Activated naive CD4-positive, alpha-beta T cell treated with anti-CD3 and anti-CD28 coated beads, Interleukin-2, amount 10 ng/mL, durations not matched to agents 7 days and 5 days (primary cell): Measurements from ENCODE around the gene GAS2L3.

ENCODE experiments used
- CTCF ChIA-PET: fragments of 350-600 bp; sonication (Branson Sonifier 250); formaldehyde crosslinking; loops from one replicate; lab custom pipeline; 2021; ENCODE audit warnings: antibody characterized with exemption; lab: Charles Lee
- DNase-seq: peaks from one replicate; pipeline ENCODE4 v3.0.0-alpha.2; 2020
- H3K27ac Mint-ChIP-seq: one replicate; pipeline ENCODE4 v1.8.0; 2021; ENCODE audit warnings: mild to moderate bottlenecking, moderate library complexity, mixed read lengths
- H3K27me3 Mint-ChIP-seq: one replicate; pipeline ENCODE4 v1.8.0; 2021; ENCODE audit warnings: mild to moderate bottlenecking, mixed read lengths
- H3K36me3 Mint-ChIP-seq: one replicate; pipeline ENCODE4 v1.8.0; 2021; ENCODE audit warnings: mixed read lengths
- H3K4me1 Mint-ChIP-seq: one replicate; pipeline ENCODE4 v1.8.0; 2021; ENCODE audit warnings: mixed read lengths
- H3K4me3 Mint-ChIP-seq: one replicate; pipeline ENCODE4 v1.8.0; 2021; ENCODE audit warnings: mild to moderate bottlenecking, moderate library complexity, mixed read lengths
- H3K9me3 Mint-ChIP-seq: one replicate; pipeline ENCODE4 v1.8.0; 2021; ENCODE audit warnings: mixed read lengths

Gene GAS2L3

GRCh38 chr12:100564090-100564489 lies 9.4 kb upstream of the GAS2L3 start:
- CTCF ChIA-PET, result no interaction called here
- no peaks in the 10 kb centered on the region for H3K4me1 Mint-ChIP-seq
- no peak overlapping the region for H3K4me3 Mint-ChIP-seq
- H3K9me3 Mint-ChIP-seq, result no peaks in the 10 kb centered on the region
- peaks cover 10% of the 10 kb centered on the region for H3K27me3 Mint-ChIP-seq
- DNase-seq, result no peak
- H3K36me3 Mint-ChIP-seq, result no peaks in the 10 kb centered on the region
- H3K27ac Mint-ChIP-seq, result no peak overlapping the region

DNA sequence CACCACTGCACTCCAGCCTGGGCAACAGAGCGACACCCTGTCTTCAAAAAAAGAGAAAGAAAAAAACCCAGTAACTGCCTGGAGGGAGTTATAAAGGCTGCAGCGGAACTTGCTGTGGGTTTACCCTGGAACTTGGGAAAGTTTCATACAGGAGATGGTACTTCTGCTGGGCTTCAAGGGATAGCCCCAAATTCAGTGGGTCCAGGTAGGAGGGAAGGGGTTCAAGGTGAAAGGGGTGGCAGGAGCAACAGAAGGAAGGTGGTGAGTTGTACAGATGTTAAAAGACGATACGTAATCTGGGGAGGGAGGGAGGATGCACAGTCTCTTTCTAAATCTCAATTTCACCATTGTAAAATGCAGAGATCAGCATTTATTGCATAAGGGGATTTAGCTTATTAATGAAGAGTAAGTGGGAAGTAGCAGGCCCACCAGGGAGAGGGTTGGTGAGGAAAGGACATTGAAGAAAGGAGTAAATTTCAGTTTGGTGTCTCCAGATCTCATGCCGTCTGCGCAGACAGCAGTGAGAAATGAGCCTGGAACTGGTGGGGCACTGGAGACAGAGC lies 8.5 kb upstream of the GAS2L3 start:
- Mint-ChIP-seq H3K27me3 (peaks cover 10% of the 10 kb centered on the region), H3K36me3 (no peaks in the 10 kb centered on the region), H3K9me3 (no peaks in the 10 kb centered on the region), H3K4me1 (no peaks in the 10 kb centered on the region), H3K27ac (no peak overlapping the region), H3K4me3 (no peak overlapping the region)
- no peak for DNase-seq
- CTCF ChIA-PET, result no interaction called here

GRCh38 chr12:100565987-100566545 lies 7.4 kb upstream of the GAS2L3 start:
- no peak overlapping the region for H3K27ac Mint-ChIP-seq
- H3K4me1 Mint-ChIP-seq, result no peaks in the 10 kb centered on the region
- no peaks in the 10 kb centered on the region for H3K36me3 Mint-ChIP-seq
- H3K9me3 Mint-ChIP-seq, result no peaks in the 10 kb centered on the region
- peaks cover 10% of the 10 kb centered on the region for H3K27me3 Mint-ChIP-seq
- no peak overlapping the region for H3K4me3 Mint-ChIP-seq
- no peak for DNase-seq
- CTCF ChIA-PET, result interaction anchor here (0.6 kb wide), 1 partner anchor 394 kb away, joined by 3 read pairs; no protein-coding TSS in a partner anchor

- Mint-ChIP-seq H3K4me1 (no peaks in the 10 kb centered on the region), H3K27me3 (peaks cover 10% of the 10 kb centered on the region), H3K9me3 (no peaks in the 10 kb centered on the region), H3K4me3 (no peak overlapping the region), H3K27ac (no peak overlapping the region), H3K36me3 (no peaks in the 10 kb centered on the region)
- DNase-seq, result no peak
- CTCF ChIA-PET, result no interaction called here
These were observed 6.4 kb upstream of the GAS2L3 start for GRCh38 chr12:100566887-100567637.

GRCh38 chr12:100567945-100568344 lies 5.5 kb upstream of the GAS2L3 start:
- H3K4me3 Mint-ChIP-seq, result no peak overlapping the region
- H3K9me3 Mint-ChIP-seq, result no peaks in the 10 kb centered on the region
- H3K27me3 Mint-ChIP-seq, result peaks cover 14% of the 10 kb centered on the region
- DNase-seq, result no peak
- CTCF ChIA-PET, result no interaction called here
- no peak overlapping the region for H3K27ac Mint-ChIP-seq
- H3K4me1 Mint-ChIP-seq, result peaks cover 1% of the 10 kb centered on the region
- H3K36me3 Mint-ChIP-seq, result no peaks in the 10 kb centered on the region

- H3K27me3 Mint-ChIP-seq, result peaks cover 25% of the 10 kb centered on the region
- CTCF ChIA-PET, result no interaction called here
- peaks cover 16% of the 10 kb centered on the region for H3K4me1 Mint-ChIP-seq
- no peaks in the 10 kb centered on the region for H3K9me3 Mint-ChIP-seq
- H3K4me3 Mint-ChIP-seq, result peak overlapping the region; percentile 26
- peak overlapping the region; percentile 31 for H3K27ac Mint-ChIP-seq
- H3K36me3 Mint-ChIP-seq, result no peaks in the 10 kb centered on the region
- no peak for DNase-seq
These were observed 1.3 kb upstream of the GAS2L3 start for GRCh38 chr12:100572184-100572583.

GRCh38 chr12:100574187-100575074 lies 947 bp downstream of the GAS2L3 start:
- Mint-ChIP-seq H3K27me3 (peaks cover 28% of the 10 kb centered on the region), H3K4me3 (peak overlapping the region; percentile 90), H3K9me3 (no peaks in the 10 kb centered on the region), H3K27ac (no peak overlapping the region), H3K4me1 (peaks cover 16% of the 10 kb centered on the region), H3K36me3 (no peaks in the 10 kb centered on the region)
- CTCF ChIA-PET, result no interaction called here
- no peak for DNase-seq

DNA sequence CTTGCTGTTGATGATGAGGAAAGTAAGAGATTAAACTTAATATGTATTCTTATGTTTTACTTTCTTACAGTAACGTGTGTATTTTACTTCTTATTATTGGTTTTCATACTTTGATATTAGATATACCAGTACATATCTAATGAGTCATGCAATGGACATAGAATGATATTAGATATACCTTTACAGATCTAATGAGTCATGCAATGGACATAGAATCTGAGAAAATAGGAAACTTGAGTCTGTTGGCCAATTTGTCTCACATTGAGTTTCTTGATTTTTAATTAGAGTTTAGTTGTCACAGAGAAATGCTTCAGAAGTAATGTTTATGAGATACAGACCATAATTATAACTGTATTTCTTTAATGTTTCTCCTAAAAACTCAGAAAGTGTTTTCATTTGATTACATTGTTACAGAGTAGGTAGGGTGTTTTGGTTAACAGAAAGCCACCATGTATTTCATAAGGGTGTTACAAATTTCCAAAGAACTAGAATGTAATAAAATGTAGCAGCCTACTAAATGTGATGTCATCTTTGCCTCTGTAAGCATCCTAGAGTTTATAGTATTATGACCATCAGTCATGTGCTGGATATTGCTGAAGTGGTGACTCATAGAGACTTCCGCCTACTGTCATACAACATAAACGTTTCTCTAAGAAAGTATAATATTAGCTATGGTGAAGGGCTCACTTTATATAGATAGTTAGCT lies 3.0 kb downstream of the GAS2L3 start:
- Mint-ChIP-seq H3K4me1 (peaks cover 16% of the 10 kb centered on the region), H3K9me3 (no peaks in the 10 kb centered on the region), H3K27ac (no peak overlapping the region), H3K4me3 (no peak overlapping the region), H3K36me3 (no peaks in the 10 kb centered on the region), H3K27me3 (peaks cover 32% of the 10 kb centered on the region)
- no peak for DNase-seq
- CTCF ChIA-PET, result no interaction called here

GRCh38 chr12:100578923-100579322 lies 5.4 kb downstream of the GAS2L3 start:
- no peaks in the 10 kb centered on the region for H3K36me3 Mint-ChIP-seq
- no peak overlapping the region for H3K27ac Mint-ChIP-seq
- no peak overlapping the region for H3K4me3 Mint-ChIP-seq
- no peak for DNase-seq
- peaks cover 10% of the 10 kb centered on the region for H3K4me1 Mint-ChIP-seq
- no peaks in the 10 kb centered on the region for H3K9me3 Mint-ChIP-seq
- CTCF ChIA-PET, result no interaction called here
- peaks cover 29% of the 10 kb centered on the region for H3K27me3 Mint-ChIP-seq

DNA sequence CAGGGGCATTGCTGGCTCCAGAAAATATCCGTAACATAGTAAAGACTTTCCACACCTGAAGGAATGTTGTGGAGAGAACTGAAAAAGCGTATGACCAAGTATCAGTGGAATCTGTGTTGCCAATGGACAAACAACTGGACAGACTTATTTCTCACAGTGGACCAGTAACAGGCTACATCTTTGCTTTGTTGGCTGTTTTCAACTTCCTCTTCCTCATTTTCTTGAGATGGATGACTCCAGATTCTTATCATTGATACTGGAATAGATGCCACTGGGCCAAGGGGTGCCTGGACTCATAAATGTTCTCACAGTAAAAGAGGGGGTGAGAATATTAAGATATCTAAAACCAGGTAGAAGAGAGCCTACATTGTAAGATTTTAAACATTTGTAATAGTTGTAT lies 6.4 kb downstream of the GAS2L3 start:
- Mint-ChIP-seq H3K4me1 (peaks cover 2% of the 10 kb centered on the region), H3K27me3 (peaks cover 20% of the 10 kb centered on the region), H3K27ac (no peak overlapping the region), H3K4me3 (no peak overlapping the region), H3K9me3 (no peaks in the 10 kb centered on the region), H3K36me3 (no peaks in the 10 kb centered on the region)
- no peak for DNase-seq
- CTCF ChIA-PET, result no interaction called here

DNA sequence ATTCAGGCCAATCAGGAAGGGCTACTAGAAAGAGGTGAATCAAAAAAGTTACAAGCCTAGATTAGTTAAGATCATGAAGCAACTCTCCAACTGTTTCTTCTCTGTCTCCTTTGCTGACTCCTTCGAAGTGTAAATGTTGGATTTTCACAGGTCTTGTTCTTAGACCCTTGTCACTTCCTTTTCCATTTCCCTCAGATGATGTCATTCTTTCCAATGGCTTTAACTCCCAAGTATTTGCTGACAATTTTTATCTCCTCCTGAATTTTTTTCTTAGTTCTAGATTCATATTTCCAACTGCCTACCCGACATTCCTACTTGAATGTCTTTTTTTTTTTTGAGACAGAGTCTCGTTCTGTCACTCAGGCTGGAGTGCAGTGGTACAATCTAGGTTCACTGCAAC lies 10.8 kb downstream of the GAS2L3 start:
- peaks cover 9% of the 10 kb centered on the region for H3K9me3 Mint-ChIP-seq
- H3K4me3 Mint-ChIP-seq, result no peak overlapping the region
- no peak for DNase-seq
- CTCF ChIA-PET, result no interaction called here
- H3K4me1 Mint-ChIP-seq, result no peaks in the 10 kb centered on the region
- no peaks in the 10 kb centered on the region for H3K36me3 Mint-ChIP-seq
- H3K27ac Mint-ChIP-seq, result no peak overlapping the region
- H3K27me3 Mint-ChIP-seq, result peaks cover 11% of the 10 kb centered on the region

DNA sequence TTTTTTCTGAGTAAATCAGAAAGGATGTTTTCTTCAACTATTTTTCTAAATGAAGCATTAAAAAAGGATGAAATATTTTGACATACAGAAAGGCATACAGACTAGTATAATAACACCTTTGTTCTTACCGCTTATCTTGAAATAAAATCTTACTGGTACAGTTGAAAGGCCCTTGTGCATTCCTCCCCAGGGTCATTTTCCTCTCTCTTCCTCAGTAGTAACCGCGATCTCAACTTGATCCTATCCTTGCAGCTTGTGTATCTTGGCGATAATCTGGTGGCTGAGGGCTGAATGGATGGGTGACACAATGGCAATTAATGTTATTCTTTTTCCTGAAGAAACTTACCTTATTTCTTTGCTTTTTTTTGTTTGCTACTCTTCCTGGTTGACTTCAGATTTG lies 18.5 kb downstream of the GAS2L3 start:
- no peak overlapping the region for H3K27ac Mint-ChIP-seq
- no peaks in the 10 kb centered on the region for H3K27me3 Mint-ChIP-seq
- no peak for DNase-seq
- H3K4me1 Mint-ChIP-seq, result no peaks in the 10 kb centered on the region
- CTCF ChIA-PET, result no interaction called here
- no peaks in the 10 kb centered on the region for H3K36me3 Mint-ChIP-seq
- H3K9me3 Mint-ChIP-seq, result peaks cover 3% of the 10 kb centered on the region
- H3K4me3 Mint-ChIP-seq, result no peak overlapping the region

DNA sequence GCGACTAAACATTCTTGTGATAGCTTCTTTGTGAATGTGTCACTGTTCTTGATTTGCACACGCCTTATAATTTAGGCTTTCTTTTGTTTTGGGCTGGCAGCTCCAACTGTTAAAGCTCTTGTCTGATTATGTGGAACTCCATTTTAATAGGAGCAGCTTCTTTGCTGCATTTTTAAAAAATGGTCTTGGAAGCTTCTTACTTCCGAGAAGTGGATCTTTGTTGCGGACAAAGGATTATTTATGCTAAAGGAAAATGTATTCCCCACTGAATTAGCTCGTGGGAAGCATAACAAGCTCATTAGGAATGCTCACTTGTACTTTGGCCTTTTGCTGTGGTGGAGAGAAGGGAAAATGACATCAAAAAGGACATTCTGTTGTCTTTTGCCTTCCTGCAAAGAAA lies 20.0 kb downstream of the GAS2L3 start:
- H3K27ac Mint-ChIP-seq, result no peak overlapping the region

GRCh38 chr12:100601626-100602025 lies 28.1 kb downstream of the GAS2L3 start:
- no peaks in the 10 kb centered on the region for H3K9me3 Mint-ChIP-seq
- DNase-seq, result no peak
- H3K27me3 Mint-ChIP-seq, result peaks cover 4% of the 10 kb centered on the region
- no peak overlapping the region for H3K27ac Mint-ChIP-seq
- no peaks in the 10 kb centered on the region for H3K4me1 Mint-ChIP-seq
- CTCF ChIA-PET, result no interaction called here
- no peaks in the 10 kb centered on the region for H3K36me3 Mint-ChIP-seq
- H3K4me3 Mint-ChIP-seq, result no peak overlapping the region

More for the DNA sequence above, 20.0 kb downstream of the GAS2L3 start:
- Mint-ChIP-seq H3K9me3 (no peaks in the 10 kb centered on the region), H3K4me1 (no peaks in the 10 kb centered on the region), H3K27me3 (no peaks in the 10 kb centered on the region), H3K36me3 (no peaks in the 10 kb centered on the region), H3K4me3 (no peak overlapping the region)
- no peak for DNase-seq
- CTCF ChIA-PET, result no interaction called here
